NCI-H345 (cell line): Measurements from ENCODE around the gene OR2T2.
"Not testable (repeated sequence)": the region's sequence is repeated elsewhere in the genome, so short reads cannot be mapped to it uniquely, and the experiment has no call there.

Source experiments
- DNase-seq: peaks from one replicate; lab custom pipeline; 2025; lab: John Stamatoyannopoulos, UW

OR2T2 gene

GRCh38 chr1:248450466-248451145 is 5.2 kb downstream of the OR2T2 start:
- DNase-seq: not testable (repeated sequence)

DNA sequence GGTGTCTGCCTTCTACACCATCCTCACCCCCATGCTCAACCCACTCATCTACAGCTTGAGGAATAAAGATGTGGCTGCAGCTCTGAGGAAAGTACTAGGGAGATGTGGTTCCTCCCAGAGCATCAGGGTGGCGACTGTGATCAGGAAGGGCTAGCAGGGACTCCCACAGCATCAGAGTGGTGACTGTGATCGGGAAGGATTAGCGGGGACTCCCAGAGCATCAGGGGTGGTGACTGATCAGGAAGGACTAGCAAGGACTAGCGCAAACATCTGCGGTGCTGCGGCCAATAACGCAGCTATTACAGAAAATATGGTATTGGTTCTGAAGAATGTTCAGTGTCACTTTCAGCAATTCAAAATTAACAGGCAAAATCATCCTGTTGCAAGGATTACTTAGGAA is 8.2 kb downstream of the OR2T2 start:
- DNase-seq: not testable (repeated sequence)

DNA sequence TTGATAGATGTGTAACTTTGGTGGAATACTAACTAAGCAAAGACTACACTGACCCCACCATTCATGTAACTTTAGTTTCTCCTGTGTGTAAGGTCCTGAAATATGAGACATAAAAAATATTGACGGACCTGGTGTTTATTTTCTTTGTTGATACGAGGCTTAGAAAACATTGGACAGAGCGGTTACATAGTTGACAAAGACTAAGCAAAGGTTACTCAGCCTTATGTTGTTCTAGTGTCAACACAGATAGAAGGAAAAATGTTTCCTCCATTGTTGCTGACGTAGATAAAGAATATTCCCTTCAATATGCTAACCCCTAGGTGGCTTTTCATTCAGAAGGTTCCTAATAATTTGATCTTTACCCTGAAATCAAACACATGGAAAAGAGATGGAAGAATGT is 9.6 kb downstream of the OR2T2 start:
- DNase-seq: not testable (repeated sequence)

DNA sequence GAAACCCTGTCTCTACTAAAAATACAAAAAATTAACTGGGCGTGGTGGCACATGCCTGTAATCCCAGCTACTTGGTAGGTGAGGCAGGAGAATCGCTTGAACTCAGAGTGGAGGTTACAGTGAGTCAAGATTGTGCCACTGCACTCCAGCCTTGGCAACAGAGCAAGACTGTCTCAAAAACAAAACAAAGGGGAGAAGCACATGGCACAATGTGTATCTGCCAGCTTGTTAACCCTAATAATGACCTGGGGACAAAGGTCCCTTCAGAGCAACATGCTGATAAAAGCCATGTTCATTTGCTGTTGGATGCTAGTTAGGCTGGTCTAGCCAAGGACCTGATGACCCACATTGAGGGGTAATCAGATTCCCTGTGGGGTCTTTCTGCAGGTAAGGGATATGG is 11.2 kb downstream of the OR2T2 start:
- not testable (repeated sequence) for DNase-seq

DNA sequence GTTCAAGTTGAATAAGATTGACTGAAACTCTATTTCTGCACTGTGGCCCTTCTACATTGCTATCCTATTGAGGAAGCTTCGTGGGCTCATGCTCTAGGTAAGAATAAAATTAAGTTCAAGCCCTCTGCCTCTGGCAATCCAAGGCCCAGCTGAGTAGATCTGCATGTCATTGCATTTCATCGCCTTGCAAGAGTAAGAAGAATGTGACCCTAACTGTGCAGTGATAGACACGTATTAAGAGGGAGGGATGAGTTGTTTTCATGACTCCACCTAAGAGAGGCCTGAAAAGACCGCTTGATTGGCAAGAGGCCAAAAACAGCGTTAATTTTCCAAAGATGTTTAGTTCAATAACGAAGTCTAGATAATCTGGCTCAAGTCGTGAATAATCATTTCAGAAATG is 13.7 kb downstream of the OR2T2 start:
- DNase-seq: not testable (repeated sequence)

DNA sequence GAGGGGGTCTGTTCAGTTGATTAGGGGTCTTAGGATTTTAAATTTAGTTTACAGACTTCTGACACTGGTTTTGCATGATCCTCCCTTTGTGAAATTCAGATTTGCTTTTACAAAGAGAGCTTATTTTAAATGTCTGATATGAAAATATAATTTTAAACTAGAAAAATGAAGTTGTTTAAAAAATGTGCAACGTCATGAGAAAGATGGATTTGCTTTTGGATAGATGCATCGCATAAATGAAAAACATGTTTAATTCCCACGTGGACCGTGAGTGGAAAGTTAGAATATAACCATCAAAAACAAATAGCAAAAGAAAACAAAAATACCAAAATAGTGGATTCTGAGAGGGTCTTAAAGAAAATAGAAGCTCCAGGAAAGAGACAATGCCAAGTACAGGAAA is 25.7 kb downstream of the OR2T2 start:
- no peak for DNase-seq

DNA sequence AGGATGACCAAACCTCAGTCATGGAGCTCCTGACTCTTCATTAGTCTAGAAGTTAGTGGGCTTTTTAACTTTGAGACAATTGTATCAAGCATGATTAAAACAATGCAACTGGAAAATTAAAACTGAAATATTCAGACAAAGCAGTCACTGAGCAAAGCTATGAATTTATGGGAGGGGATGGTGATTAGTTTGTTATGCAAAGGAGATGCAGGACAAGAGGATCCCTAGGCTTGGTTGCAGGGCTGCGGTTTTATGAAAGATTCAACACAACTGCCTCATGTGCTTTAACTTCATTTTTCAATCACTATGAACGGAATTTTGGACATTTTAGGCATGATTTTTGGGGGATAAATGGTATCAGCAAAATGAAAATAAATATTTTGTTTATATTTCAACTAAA is 26.7 kb downstream of the OR2T2 start:
- DNase-seq: not testable (repeated sequence)

- not testable (repeated sequence) for DNase-seq
These were observed 27.6 kb downstream of the OR2T2 start, which contains the start of gene OR2T3 for GRCh38 chr1:248473051-248473450. Gene OR2T3, plus strand, starts transcription at chr1:248473351. Its CDS starts 0 bp downstream, at chr1:248473351.

GRCh38 chr1:248475660-248476059 is 30.2 kb downstream of the OR2T2 start:
- DNase-seq: not testable (repeated sequence)

- DNase-seq: not testable (repeated sequence)
These were observed 36.5 kb downstream of the OR2T2 start for GRCh38 chr1:248481686-248482579.

DNA sequence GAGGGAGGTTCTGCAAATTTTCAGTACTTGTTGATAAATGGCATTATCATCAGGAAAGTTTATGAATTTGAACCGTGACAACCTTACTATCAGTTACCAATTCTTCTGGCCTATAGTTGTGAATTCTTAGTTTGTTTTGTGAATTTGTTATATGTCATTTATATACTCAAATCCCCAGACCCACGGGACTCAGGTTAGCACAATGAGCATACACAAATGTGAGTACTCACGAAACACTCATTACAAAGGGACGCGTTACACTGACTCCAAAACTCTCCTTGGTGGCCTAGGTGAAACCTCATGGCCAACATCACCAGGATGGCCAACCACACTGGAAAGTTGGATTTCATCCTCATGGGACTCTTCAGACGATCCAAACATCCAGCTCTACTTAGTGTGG is 42.9 kb downstream of the OR2T2 start, which contains the start of gene OR2T5:
TSS of gene OR2T5 (plus strand) at position 301 of the 400 bp plus-strand sequence. CDS start at position 301, 0 bp downstream.
- DNase-seq: not testable (repeated sequence)

DNA sequence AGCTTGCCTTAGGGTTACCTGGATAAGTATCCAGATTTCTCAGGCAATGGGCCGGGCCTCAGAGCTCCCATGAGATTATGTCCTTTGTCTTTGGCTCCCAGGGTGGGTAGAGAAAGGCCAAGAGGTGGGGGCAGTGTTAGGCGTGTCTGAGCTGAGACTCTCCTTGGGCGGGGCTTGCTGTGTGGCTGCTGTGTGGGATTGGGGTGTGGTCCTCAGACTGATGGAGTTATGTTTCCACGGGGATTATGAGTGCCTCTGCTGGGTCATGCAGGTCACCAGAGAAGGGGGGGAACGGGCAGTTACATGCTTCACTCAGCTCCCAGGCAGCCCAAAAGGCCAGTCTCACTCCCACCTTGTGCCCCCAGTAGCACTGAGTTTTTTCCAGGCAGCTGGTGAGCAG is 51.2 kb downstream of the OR2T2 start:
- not testable (repeated sequence) for DNase-seq

- not testable (repeated sequence) for DNase-seq
These were observed 55.0 kb downstream of the OR2T2 start for GRCh38 chr1:248500305-248501035.
